NCI-H2171 (cell line): Measurements from ENCODE around the gene PHF1.

ENCODE experiments used
- DNase-seq: peaks from one replicate; lab custom pipeline; 2025; lab: John Stamatoyannopoulos, UW

Gene PHF1

GRCh38 chr6:33417903-33418689 lies 7.3 kb downstream of the PHF1 start, which contains the start of gene CUTA:
Gene CUTA, minus strand, starts transcription at chr6:33418107. Its CDS starts 107 bp downstream, at chr6:33418000.
- DNase-seq = peak; percentile 99

GRCh38 chr6:33418690-33419291 lies 8.0 kb downstream of the PHF1 start:
- no peak for DNase-seq

- DNase-seq = peak; percentile 65
Measured at GRCh38 chr6:33419580-33420490, 9.0 kb downstream of the PHF1 start, which contains the start of gene SYNGAP1. Gene SYNGAP1, plus strand, starts transcription at chr6:33420065. Its CDS starts 200 bp downstream, at chr6:33420265.

- DNase-seq = peak; percentile 19
Measured at GRCh38 chr6:33420491-33421343, 9.9 kb downstream of the PHF1 start.

GRCh38 chr6:33421344-33421643 lies 10.5 kb downstream of the PHF1 start:
- DNase-seq = no peak

- DNase-seq = no peak
Measured at GRCh38 chr6:33423777-33424176, 13.0 kb downstream of the PHF1 start.

- no peak for DNase-seq
Measured at GRCh38 chr6:33424855-33425667, 14.2 kb downstream of the PHF1 start.

GRCh38 chr6:33425668-33426577 lies 15.1 kb downstream of the PHF1 start:
- DNase-seq = peak; percentile 62

GRCh38 chr6:33426590-33427511 lies 16.0 kb downstream of the PHF1 start:
- no peak for DNase-seq

- DNase-seq = no peak
Measured at GRCh38 chr6:33427585-33428223, 16.9 kb downstream of the PHF1 start.

GRCh38 chr6:33428224-33428965 lies 17.6 kb downstream of the PHF1 start:
- no peak for DNase-seq

- DNase-seq = no peak
Measured at GRCh38 chr6:33428966-33429749, 18.3 kb downstream of the PHF1 start.

- DNase-seq = no peak
Measured at GRCh38 chr6:33429750-33430052, 18.9 kb downstream of the PHF1 start.

GRCh38 chr6:33430334-33430733 lies 19.5 kb downstream of the PHF1 start:
- DNase-seq = no peak

GRCh38 chr6:33430991-33431879 lies 20.4 kb downstream of the PHF1 start:
- DNase-seq = peak; percentile 59
